Measurements from ENCODE around the gene D2HGDH. TPM values are rescaled to one million over a fixed set of nuclear protein-coding genes. Genes with fewer than 3 reads are reported as not detected.

The D2HGDH gene
- total and polyA plus RNA-seq, 2 of the 13 experiments (the other 11 are each of a cell fraction or from before 2014, with no cell fraction given): 19.2 to 20.3 TPM

DNA sequence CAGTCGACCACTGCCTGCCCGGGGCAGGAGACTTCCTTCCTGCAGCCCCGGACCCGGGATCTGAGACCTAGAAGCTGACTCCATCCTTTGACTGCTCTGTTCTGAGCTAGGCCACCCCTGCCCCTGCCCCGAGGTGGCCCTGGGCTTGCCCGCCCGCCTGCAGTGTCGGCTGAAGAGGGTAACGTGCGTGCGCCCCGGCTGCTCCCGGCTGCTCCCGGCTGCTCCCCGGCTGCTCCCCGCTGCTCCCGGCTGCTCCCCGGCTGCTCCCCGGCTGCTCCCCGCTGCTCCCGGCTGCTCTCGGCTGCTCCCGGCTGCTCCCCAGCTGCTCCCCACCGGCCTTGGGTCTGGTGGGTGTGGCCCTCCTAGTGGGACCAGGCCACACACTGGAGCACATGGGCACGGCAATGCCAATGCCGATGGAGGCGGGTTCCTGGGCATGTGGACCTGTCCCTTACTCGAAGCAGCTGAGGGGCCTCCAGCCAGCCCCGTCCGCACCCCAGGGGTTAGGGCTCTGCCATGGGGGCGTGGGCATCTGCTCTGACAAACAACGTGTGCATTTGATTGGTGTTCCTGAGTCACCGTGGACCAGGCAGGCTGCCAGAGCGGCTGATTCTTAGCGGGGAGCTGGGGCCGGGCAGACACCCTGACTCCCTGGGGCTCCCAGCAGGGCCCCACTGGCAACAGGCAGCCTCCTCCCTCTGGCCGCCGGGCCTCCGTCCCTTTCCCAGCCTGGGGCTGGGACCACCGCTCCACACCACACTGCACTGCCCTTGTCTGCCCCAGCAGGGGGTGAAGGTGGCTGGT, 40.2 kb downstream of the D2HGDH start (continued):
- TF ChIP-seq, protein P1, sequence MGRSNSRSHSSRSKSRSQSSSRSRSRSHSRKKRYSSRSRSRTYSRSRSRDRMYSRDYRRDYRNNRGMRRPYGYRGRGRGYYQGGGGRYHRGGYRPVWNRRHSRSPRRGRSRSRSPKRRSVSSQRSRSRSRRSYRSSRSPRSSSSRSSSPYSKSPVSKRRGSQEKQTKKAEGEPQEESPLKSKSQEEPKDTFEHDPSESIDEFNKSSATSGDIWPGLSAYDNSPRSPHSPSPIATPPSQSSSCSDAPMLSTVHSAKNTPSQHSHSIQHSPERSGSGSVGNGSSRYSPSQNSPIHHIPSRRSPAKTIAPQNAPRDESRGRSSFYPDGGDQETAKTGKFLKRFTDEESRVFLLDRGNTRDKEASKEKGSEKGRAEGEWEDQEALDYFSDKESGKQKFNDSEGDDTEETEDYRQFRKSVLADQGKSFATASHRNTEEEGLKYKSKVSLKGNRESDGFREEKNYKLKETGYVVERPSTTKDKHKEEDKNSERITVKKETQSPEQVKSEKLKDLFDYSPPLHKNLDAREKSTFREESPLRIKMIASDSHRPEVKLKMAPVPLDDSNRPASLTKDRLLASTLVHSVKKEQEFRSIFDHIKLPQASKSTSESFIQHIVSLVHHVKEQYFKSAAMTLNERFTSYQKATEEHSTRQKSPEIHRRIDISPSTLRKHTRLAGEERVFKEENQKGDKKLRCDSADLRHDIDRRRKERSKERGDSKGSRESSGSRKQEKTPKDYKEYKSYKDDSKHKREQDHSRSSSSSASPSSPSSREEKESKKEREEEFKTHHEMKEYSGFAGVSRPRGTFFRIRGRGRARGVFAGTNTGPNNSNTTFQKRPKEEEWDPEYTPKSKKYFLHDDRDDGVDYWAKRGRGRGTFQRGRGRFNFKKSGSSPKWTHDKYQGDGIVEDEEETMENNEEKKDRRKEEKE (IDR thresholded peaks at IDR 0.05): no peak
- TF ChIP-seq ZNF792 (CRISPR knock-in tag; IDR thresholded peaks at IDR 0.05): no peak
- no peak for TF ChIP-seq ZNF720 (CRISPR knock-in tag; IDR thresholded peaks at IDR 0.05)
- TF ChIP-seq MIXL1 (CRISPR knock-in tag; IDR thresholded peaks at IDR 0.05): no peak
- TF ChIP-seq ZNF749 (CRISPR knock-in tag; IDR thresholded peaks at IDR 0.05; ENCODE audit: borderline replicate concordance): no peak
- TF ChIP-seq, protein P2, sequence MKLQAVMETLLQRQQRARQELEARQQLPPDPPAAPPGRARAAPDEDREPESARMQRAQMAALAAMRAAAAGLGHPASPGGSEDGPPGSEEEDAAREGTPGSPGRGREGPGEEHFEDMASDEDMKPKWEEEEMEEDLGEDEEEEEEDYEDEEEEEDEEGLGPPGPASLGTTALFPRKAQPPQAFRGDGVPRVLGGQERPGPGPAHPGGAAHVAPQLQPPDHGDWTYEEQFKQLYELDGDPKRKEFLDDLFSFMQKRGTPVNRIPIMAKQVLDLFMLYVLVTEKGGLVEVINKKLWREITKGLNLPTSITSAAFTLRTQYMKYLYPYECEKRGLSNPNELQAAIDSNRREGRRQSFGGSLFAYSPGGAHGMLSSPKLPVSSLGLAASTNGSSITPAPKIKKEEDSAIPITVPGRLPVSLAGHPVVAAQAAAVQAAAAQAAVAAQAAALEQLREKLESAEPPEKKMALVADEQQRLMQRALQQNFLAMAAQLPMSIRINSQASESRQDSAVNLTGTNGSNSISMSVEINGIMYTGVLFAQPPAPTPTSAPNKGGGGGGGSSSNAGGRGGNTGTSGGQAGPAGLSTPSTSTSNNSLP (IDR thresholded peaks at IDR 0.05; ENCODE audit: low read depth, low read length): no peak
- TF ChIP-seq GABPB1 (CRISPR knock-in tag; IDR thresholded peaks at IDR 0.05): peak; percentile 21; the same call in 1 of the 2 replicates
- TF ChIP-seq NFATC3 (CRISPR knock-in tag; IDR thresholded peaks at IDR 0.05): no peak
- 0 out of 2 replicates have a peak, but pooled peaks have one; percentile 7 for TF ChIP-seq HOXD1 (CRISPR knock-in tag; IDR thresholded peaks at IDR 0.05)
- TF ChIP-seq RFXAP (CRISPR knock-in tag; IDR thresholded peaks at IDR 0.05; ENCODE audit: borderline replicate concordance): no peak
- TF ChIP-seq, protein P3, sequence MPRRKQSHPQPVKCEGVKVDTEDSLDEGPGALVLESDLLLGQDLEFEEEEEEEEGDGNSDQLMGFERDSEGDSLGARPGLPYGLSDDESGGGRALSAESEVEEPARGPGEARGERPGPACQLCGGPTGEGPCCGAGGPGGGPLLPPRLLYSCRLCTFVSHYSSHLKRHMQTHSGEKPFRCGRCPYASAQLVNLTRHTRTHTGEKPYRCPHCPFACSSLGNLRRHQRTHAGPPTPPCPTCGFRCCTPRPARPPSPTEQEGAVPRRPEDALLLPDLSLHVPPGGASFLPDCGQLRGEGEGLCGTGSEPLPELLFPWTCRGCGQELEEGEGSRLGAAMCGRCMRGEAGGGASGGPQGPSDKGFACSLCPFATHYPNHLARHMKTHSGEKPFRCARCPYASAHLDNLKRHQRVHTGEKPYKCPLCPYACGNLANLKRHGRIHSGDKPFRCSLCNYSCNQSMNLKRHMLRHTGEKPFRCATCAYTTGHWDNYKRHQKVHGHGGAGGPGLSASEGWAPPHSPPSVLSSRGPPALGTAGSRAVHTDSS (CRISPR knock-in tag; conservative IDR thresholded peaks at IDR 0.05): no peak
- no peak for TF ChIP-seq ZMYM4 (CRISPR knock-in tag; IDR thresholded peaks at IDR 0.05)
- TF ChIP-seq ZNF615 (CRISPR knock-in tag; IDR thresholded peaks at IDR 0.05; ENCODE audit: borderline replicate concordance): no peak
- no peak for TF ChIP-seq RFX3 (CRISPR knock-in tag; IDR thresholded peaks at IDR 0.05)
- TF ChIP-seq SOX13 (IDR thresholded peaks at IDR 0.05): no peak; the same call in 1 of the 2 replicates
- TF ChIP-seq SOX13 (CRISPR knock-in tag; conservative IDR thresholded peaks at IDR 0.05 in 1 of 2, IDR thresholded peaks at IDR 0.05 in 1 of 2): no peak; a peak in 1 of 4 replicates
- TF ChIP-seq, protein P4, sequence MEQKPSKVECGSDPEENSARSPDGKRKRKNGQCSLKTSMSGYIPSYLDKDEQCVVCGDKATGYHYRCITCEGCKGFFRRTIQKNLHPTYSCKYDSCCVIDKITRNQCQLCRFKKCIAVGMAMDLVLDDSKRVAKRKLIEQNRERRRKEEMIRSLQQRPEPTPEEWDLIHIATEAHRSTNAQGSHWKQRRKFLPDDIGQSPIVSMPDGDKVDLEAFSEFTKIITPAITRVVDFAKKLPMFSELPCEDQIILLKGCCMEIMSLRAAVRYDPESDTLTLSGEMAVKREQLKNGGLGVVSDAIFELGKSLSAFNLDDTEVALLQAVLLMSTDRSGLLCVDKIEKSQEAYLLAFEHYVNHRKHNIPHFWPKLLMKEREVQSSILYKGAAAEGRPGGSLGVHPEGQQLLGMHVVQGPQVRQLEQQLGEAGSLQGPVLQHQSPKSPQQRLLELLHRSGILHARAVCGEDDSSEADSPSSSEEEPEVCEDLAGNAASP (CRISPR knock-in tag; IDR thresholded peaks at IDR 0.05; ENCODE audit: borderline replicate concordance): no peak
- TF ChIP-seq, protein P5, sequence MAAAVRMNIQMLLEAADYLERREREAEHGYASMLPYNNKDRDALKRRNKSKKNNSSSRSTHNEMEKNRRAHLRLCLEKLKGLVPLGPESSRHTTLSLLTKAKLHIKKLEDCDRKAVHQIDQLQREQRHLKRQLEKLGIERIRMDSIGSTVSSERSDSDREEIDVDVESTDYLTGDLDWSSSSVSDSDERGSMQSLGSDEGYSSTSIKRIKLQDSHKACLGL (CRISPR knock-in tag; IDR thresholded peaks at IDR 0.05): 0 out of 2 replicates have a peak, but pooled peaks have one; percentile 15
- peak; percentile 58; the same call in 1 of the 2 replicates for TF ChIP-seq ZSCAN20 (CRISPR knock-in tag; IDR thresholded peaks at IDR 0.05; ENCODE audit: borderline replicate concordance)
- no peak for TF ChIP-seq ZNF17 (CRISPR knock-in tag; IDR thresholded peaks at IDR 0.05)
- no peak for TF ChIP-seq JDP2 (CRISPR knock-in tag; IDR thresholded peaks at IDR 0.05; ENCODE audit: borderline replicate concordance)
- TF ChIP-seq GPN1 (CRISPR knock-in tag; IDR thresholded peaks at IDR 0.05; ENCODE audit: borderline replicate concordance): no peak

All from HepG2 (cell line).